ENCODE results near the gene BIRC2. TPM values are rescaled to one million over a fixed set of nuclear protein-coding genes. Genes with fewer than 3 reads are reported as not detected.

BIRC2 gene
- total RNA-seq, 1 experiment from 2014 or later = 28.2 TPM

GRCh38 chr11:102319544-102319943 is 27.5 kb upstream of the BIRC2 start:
- Histone ChIP-seq H3T11ph (ENCODE audit: low read length) (no peak overlapping the region), H3K27me3 (ENCODE audit: insufficient read depth, low read length) (no peaks in the 10 kb centered on the region; the same call in 1 of the 2 replicates), H4K5ac (ENCODE audit: insufficient read length, low read depth, low read length) (no peak overlapping the region), H3K18ac (ENCODE audit: insufficient read length, low read depth, low read length) (no peak overlapping the region), H3K27ac (ENCODE audit: insufficient read length, low read depth, low read length) (no peak overlapping the region), H2BK15ac (ENCODE audit: low read depth, low read length) (no peak overlapping the region), H3K9ac (ENCODE audit: extremely low read depth, insufficient read length, low read length) (no peak overlapping the region), H2BK20ac (ENCODE audit: low read depth, low read length, poor library complexity, severe bottlenecking) (no peak overlapping the region), H3K9me3 (ENCODE audit: control insufficient read depth, low read depth, low read length) (no peaks in the 10 kb centered on the region), H3K79me1 (ENCODE audit: insufficient read depth, low read depth, low read length, poor library complexity, severe bottlenecking) (no peaks in the 10 kb centered on the region), H4K91ac (ENCODE audit: insufficient read length, low read depth, low read length) (no peak overlapping the region), H2AK5ac (ENCODE audit: insufficient read length, low read length) (no peak overlapping the region), H3K14ac (ENCODE audit: insufficient read depth, low read length) (no peak overlapping the region), H2AFZ (ENCODE audit: low read length) (no peak overlapping the region), H3K79me2 (ENCODE audit: insufficient read depth, low read length) (no peaks in the 10 kb centered on the region), H3K56ac (ENCODE audit: insufficient read length, low read depth, low read length) (no peak overlapping the region), H3K23ac (ENCODE audit: insufficient read length, low read depth, low read length) (no peak overlapping the region), H3K23me2 (ENCODE audit: insufficient read length, low read depth, low read length, poor library complexity, severe bottlenecking) (peaks cover 8% of the 10 kb centered on the region), H2BK5ac (ENCODE audit: insufficient read length, low read length) (no peak overlapping the region), H3K4me2 (ENCODE audit: insufficient read depth, insufficient read length, low read length) (no peak overlapping the region), H2BK120ac (ENCODE audit: low read depth, low read length, poor library complexity, severe bottlenecking) (no peak overlapping the region), H4K8ac (replicated peaks; ENCODE audit: insufficient read length, low read depth, low read length) (no peak overlapping the region), H2BK12ac (ENCODE audit: insufficient read length, low read depth, low read length) (no peak overlapping the region), H3K4me1 (ENCODE audit: insufficient read depth, low read length) (peaks cover 2% of the 10 kb centered on the region; the same call in 1 of the 2 replicates), H3K4ac (ENCODE audit: low read depth, low read length) (no peak overlapping the region), H4K20me1 (ENCODE audit: control insufficient read depth, insufficient read depth, insufficient read length) (no peaks in the 10 kb centered on the region)
- no CpG with 5 or more reads among the region's 2 CpGs for WGBS (ENCODE audit: extremely low coverage, insufficient read length, low lambda C conversion rate)
- H3K4me1 Mint-ChIP-seq = peaks cover 6% of the 10 kb centered on the region in 2 experiments; a peak in 3 of 4 replicates
- no peaks in the 10 kb centered on the region for H3K9me3 Mint-ChIP-seq
- H3K36me3 Mint-ChIP-seq (ENCODE audit: insufficient read depth in 1 of 3, low read depth in 3 of 3) = no peaks in the 10 kb centered on the region
- peaks cover 27% of the 10 kb centered on the region for H3K27me3 Mint-ChIP-seq (ENCODE audit: low read depth)
- no peak overlapping the region for H3K4me3 Mint-ChIP-seq
- no peak overlapping the region for H3K27ac Mint-ChIP-seq
- DNase-seq = no peak
- TF ChIP-seq CTCF (conservative IDR thresholded peaks at IDR 0.05) = no peak
